NCI-H2227 (cell line): ENCODE measurements around the gene PHACTR3.
"Not testable (repeated sequence)": the region's sequence is repeated elsewhere in the genome, so short reads cannot be mapped to it uniquely, and the experiment has no call there.

Source experiments
- DNase-seq: peaks from one replicate; lab custom pipeline; 2025; ENCODE audit not compliant: unreplicated experiment; lab: John Stamatoyannopoulos, UW

Gene PHACTR3

GRCh38 chr20:59618131-59618530 lies 13.8 kb downstream of the PHACTR3 start:
- no peak for DNase-seq

- DNase-seq = not testable (repeated sequence)
Measured at GRCh38 chr20:59618585-59618984, 14.2 kb downstream of the PHACTR3 start.

GRCh38 chr20:59620860-59621505 lies 16.6 kb downstream of the PHACTR3 start:
- no peak for DNase-seq

GRCh38 chr20:59622496-59622895 lies 18.2 kb downstream of the PHACTR3 start:
- no peak for DNase-seq

- no peak for DNase-seq
Measured at GRCh38 chr20:59623133-59623532, 18.8 kb downstream of the PHACTR3 start.

GRCh38 chr20:59623583-59623982 lies 19.2 kb downstream of the PHACTR3 start:
- DNase-seq = no peak

GRCh38 chr20:59624401-59624800 lies 20.1 kb downstream of the PHACTR3 start:
- DNase-seq = no peak

- no peak for DNase-seq
Measured at GRCh38 chr20:59625214-59625922, 21.0 kb downstream of the PHACTR3 start.

GRCh38 chr20:59627298-59627697 lies 23.0 kb downstream of the PHACTR3 start:
- no peak for DNase-seq

GRCh38 chr20:59628171-59628570 lies 23.8 kb downstream of the PHACTR3 start:
- no peak for DNase-seq

GRCh38 chr20:59629141-59630045 lies 25.1 kb downstream of the PHACTR3 start:
- no peak for DNase-seq

- no peak for DNase-seq
Measured at GRCh38 chr20:59630526-59630925, 26.2 kb downstream of the PHACTR3 start.

- DNase-seq = no peak
Measured at GRCh38 chr20:59631751-59632540, 27.6 kb downstream of the PHACTR3 start.

- no peak for DNase-seq
Measured at GRCh38 chr20:59632541-59633113, 28.3 kb downstream of the PHACTR3 start.

GRCh38 chr20:59633656-59634251 lies 29.4 kb downstream of the PHACTR3 start:
- no peak for DNase-seq

- peak; percentile 32 for DNase-seq
Measured at GRCh38 chr20:59634435-59635005, 30.2 kb downstream of the PHACTR3 start.

- no peak for DNase-seq
Measured at GRCh38 chr20:59636766-59637370, 32.5 kb downstream of the PHACTR3 start.

GRCh38 chr20:59640267-59640666 lies 35.9 kb downstream of the PHACTR3 start:
- no peak for DNase-seq

- DNase-seq = no peak
Measured at GRCh38 chr20:59643615-59644061, 39.3 kb downstream of the PHACTR3 start.
